ENCODE measurements around the gene CNTN4. TPM values are rescaled to one million over a fixed set of nuclear protein-coding genes. Genes with fewer than 3 reads are reported as not detected.

Gene CNTN4
- total and polyA plus RNA-seq, 2 of the 8 experiments (the other 6 are each of a cell fraction or from before 2014, with no cell fraction given) = 0.41 to 2.2 TPM

GRCh38 chr3:2684046-2684445 lies 585.4 kb downstream of the CNTN4 start:
- Histone ChIP-seq H2BK12ac (ENCODE audit: low read depth, low read length) (no peak overlapping the region), H3K27ac (ENCODE audit: low read depth, low read length) (no peak overlapping the region), H3K4me1 (replicated peaks in 1 of 4; ENCODE audit: control insufficient read depth in 3 of 4, insufficient read depth in 4 of 4, low read length in 3 of 4) (peaks cover 3 to 17% (median 13%) of the 10 kb centered on the region in 4 experiments; a peak in 5 of 7 replicates), H3K23me2 (ENCODE audit: low read depth, low read length) (no peaks in the 10 kb centered on the region), H2BK120ac (replicated peaks; ENCODE audit: low read depth, low read length) (no peak overlapping the region), H3K18ac (ENCODE audit: extremely low read depth, low read length) (no peak overlapping the region), H3K4me2 (ENCODE audit: insufficient read depth in 1 of 2, low read depth in 2 of 2, low read length in 2 of 2) (no peak overlapping the region), H3K4ac (replicated peaks; ENCODE audit: insufficient read length, low read depth, low read length) (no peak overlapping the region), H4K8ac (ENCODE audit: extremely low read depth, insufficient read depth, low read length) (no peak overlapping the region), H3K56ac (replicated peaks; ENCODE audit: insufficient read length, low read depth, low read length) (no peak overlapping the region), H4K5ac (ENCODE audit: insufficient read length, low read depth, low read length) (no peak overlapping the region), H2AFZ (ENCODE audit: low read length) (no peak overlapping the region), H3K79me1 (ENCODE audit: low read depth, low read length) (no peaks in the 10 kb centered on the region), H2BK5ac (ENCODE audit: low read depth, low read length) (no peak overlapping the region), H4K91ac (replicated peaks; ENCODE audit: insufficient read length, low read length) (no peak overlapping the region), H2AK5ac (ENCODE audit: low read depth, low read length) (no peak overlapping the region), H3K9me3 (ENCODE audit: insufficient read depth in 2 of 2, low read depth in 1 of 2, low read length in 1 of 2) (no peaks in the 10 kb centered on the region), H3K9ac (replicated peaks in 1 of 4; ENCODE audit: extremely low read depth in 1 of 4, low read depth in 3 of 4, low read length in 3 of 4) (no peak overlapping the region), H3K36me3 (ENCODE audit: control insufficient read depth in 2 of 4, insufficient read depth in 4 of 4, low read length in 3 of 4) (no peaks in the 10 kb centered on the region), H4K20me1 (replicated peaks in 1 of 2; ENCODE audit: control insufficient read depth in 1 of 2, insufficient read depth in 2 of 2, low read length in 2 of 2) (no peaks in the 10 kb centered on the region), H3K27me3 (replicated peaks in 1 of 4; ENCODE audit: control insufficient read depth in 3 of 4, extremely low read depth in 1 of 4, insufficient read depth in 3 of 4, low read length in 3 of 4) (peaks cover 0 to under 1% (median 0%) of the 10 kb centered on the region in 4 experiments; a peak in 1 of 7 replicates), H3K4me3 (ENCODE audit: extremely low read depth in 1 of 4, insufficient read depth in 2 of 4, low read depth in 3 of 4, low read length in 4 of 4) (no peak overlapping the region), H2BK20ac (ENCODE audit: low read length) (no peak overlapping the region), H3K79me2 (ENCODE audit: control insufficient read depth in 1 of 2, insufficient read depth in 2 of 2, low read length in 2 of 2) (no peaks in the 10 kb centered on the region), H3K14ac (ENCODE audit: insufficient read length) (no peak overlapping the region), H3K23ac (ENCODE audit: insufficient read length) (no peak overlapping the region), H2BK15ac (ENCODE audit: low read length) (no peak overlapping the region)
- no peak for TF ChIP-seq ATF2 (IDR thresholded peaks at IDR 0.05; ENCODE audit: low read length)
- TF ChIP-seq TAF1 (IDR thresholded peaks at IDR 0.05; ENCODE audit: low read depth, low read length) = no peak
- no peak for TF ChIP-seq CTBP2 (IDR thresholded peaks at IDR 0.05; ENCODE audit: borderline replicate concordance, insufficient read depth, insufficient read length, low read length)
- TF ChIP-seq, protein P1, sequence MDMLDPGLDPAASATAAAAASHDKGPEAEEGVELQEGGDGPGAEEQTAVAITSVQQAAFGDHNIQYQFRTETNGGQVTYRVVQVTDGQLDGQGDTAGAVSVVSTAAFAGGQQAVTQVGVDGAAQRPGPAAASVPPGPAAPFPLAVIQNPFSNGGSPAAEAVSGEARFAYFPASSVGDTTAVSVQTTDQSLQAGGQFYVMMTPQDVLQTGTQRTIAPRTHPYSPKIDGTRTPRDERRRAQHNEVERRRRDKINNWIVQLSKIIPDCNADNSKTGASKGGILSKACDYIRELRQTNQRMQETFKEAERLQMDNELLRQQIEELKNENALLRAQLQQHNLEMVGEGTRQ (IDR thresholded peaks at IDR 0.05; ENCODE audit: low read length) = no peak
- TF ChIP-seq KDM4A (IDR thresholded peaks at IDR 0.05; ENCODE audit: low read depth, low read length, severe bottlenecking) = no peak
- POLR2A ChIA-PET (ENCODE audit: partially characterized antibody) = no interaction called here
- peak; percentile 74 for FAIRE-seq
- no peak for DNase-seq (ENCODE audit: low read depth in 1 of 2, low spot score in 2 of 2)
- CTCF ChIA-PET (ENCODE audit: partially characterized antibody) = interaction anchor here (1.4 kb wide), 1 partner anchor 30 kb away, joined by 9 read pairs; no protein-coding TSS in a partner anchor
